A549 (cell line): ENCODE data around the gene SLC27A1.

Experiments used
- CHD2 ChIP-seq: fragments of 150-350 bp; IDR thresholded peaks from 2 replicates; pipeline ENCODE4 v1.6.1; 2014; ENCODE audit warnings: low read length; ENCODE audit not compliant: partially characterized antibody
- JUNB ChIP-seq: fragments of >200 bp; sonication (Bioruptor Twin); formaldehyde crosslinking; IDR thresholded peaks from 2 replicates; pipeline ENCODE4 v1.6.1; 2016
- MAFK ChIP-seq: fragments of 450-650 bp; IDR thresholded peaks from 2 replicates; pipeline ENCODE4 v1.6.1; 2014; ENCODE audit not compliant: partially characterized antibody
- NR3C1 ChIP-seq: fragments of >200 bp; sonication (Bioruptor Twin); formaldehyde crosslinking; IDR thresholded peaks from 3 replicates; pipeline ENCODE4 v1.6.1; 2017

- no peak for TF ChIP-seq CHD2
- TF ChIP-seq NR3C1, result no peak
- TF ChIP-seq JUNB, result no peak
- no peak for TF ChIP-seq MAFK
Observed at GRCh38 chr19:17447704-17448130, 22.6 kb upstream of the SLC27A1 start.
